NCI-H1417 (cell line): ENCODE measurements around the gene ENDOU.

Experiments used
- DNase-seq, 3 experiments: peaks; one replicate each; lab custom pipeline; 2025; lab: John Stamatoyannopoulos, UW

Gene ENDOU

DNA sequence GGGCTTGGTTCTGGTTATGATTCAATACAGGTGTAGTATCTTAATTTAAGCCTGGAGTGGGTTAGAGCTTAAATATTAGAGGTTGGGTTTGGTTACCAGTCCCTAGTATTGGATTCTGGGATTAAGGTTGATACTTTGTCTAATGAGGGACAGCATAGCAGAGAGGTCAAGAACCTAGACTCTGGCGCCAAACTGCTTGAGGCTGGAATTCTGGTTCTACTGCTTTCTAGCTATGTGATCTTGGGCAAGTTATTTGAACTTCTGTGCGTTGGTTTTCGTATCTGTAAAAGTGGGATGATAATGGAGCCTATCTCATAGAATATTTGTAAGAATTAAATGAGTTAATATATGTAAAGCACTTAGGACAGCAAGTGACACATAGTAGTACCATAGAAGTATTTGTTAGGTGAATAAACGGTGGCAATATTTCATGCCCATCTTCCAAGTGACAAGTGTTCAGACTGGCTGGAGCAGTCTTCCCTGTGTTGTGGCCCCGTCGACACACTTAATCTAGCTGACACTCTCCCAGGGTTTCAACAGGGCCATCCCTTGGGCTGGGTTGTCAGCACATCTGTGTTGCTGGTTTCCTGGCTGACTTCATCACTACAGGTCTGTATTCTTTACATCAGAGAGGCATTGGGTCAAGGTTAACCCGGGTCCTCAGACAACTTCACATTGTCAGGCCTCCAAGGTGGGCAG, 3.0 kb downstream of the ENDOU start:
- no peak for DNase-seq

DNA sequence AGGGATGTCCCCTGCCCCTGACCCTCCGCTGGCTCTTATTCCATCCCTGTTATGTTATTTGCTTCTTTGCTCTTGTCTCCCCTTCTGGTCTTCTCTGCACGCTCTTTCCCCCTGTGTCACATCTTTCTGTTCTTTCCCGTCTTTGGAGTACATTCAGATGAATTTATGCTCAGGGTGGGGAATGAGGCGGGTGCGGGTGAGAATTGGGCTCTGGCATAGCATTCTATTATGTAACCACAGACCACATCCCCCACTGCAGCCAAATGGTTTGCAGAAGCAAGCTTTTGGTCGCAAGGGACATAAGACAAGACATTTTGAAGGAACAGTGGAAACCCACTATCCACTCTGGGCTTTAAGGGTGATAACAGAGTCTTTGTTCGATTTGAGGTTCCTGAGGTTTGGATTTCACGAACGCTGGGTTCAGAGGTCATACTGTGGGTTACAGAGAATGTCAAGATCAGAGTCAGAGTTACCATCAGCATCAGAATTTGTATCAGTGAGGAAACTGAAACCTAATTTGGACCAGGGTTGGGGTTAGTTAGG, 3.8 kb downstream of the ENDOU start:
- DNase-seq: no peak

DNA sequence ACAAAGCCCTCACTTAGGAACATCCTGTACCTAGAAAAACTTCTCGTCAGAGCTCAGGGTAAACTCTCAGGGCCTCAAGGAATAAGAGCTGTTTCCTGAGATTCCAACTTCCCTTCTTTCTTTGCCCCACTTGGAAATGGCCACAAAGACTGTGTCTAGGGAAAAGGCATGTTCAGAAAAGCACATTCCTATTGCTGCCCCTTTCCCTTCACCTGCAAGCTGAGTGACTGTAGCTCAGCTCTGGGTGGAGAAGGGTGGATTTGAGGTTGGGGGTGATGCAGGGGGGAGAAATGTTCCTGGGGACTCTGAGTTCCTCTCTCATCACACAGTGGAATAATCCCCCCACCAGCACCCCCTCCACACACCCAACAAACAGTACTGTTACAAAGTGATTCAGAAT, 6.8 kb downstream of the ENDOU start:
- DNase-seq: no peak

DNA sequence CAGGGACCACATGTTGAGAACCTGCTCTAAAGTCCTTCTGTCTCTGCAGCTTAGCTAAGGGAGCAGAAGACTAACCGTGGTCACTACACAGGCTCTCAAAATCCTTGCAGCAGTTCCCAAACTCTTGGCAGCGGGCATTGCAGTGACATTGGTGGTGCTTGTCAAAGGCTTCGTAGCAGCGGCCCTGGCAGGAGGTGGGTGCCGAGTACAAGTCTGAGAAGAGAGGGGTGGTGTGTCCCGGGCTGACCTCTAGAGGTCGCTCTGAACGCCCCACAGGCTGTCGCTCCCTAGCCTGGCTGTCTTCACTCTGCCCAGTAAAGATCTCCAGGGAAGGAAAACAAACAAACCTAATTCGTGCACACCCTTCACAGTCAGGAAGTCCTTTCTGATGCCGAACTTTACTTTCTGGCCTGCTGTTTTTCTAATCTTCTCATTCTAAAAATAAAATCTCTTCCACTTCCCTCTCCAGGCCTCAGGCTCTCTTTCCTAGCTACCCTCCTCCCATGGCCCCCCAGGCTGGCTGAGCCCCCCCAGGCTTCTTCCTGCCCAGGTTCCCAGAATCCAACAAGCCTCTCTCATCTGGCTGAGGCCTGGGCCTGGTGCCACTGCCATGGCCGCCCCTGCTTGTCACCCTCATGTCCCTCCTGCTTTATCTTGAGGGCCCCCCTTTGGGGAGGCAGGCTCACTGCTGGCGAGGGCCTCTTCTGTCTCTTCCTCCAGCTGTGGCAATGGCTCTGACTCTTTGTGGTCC, 7.7 kb downstream of the ENDOU start:
- DNase-seq: peak; percentile 21 to 79 (median 51)

DNA sequence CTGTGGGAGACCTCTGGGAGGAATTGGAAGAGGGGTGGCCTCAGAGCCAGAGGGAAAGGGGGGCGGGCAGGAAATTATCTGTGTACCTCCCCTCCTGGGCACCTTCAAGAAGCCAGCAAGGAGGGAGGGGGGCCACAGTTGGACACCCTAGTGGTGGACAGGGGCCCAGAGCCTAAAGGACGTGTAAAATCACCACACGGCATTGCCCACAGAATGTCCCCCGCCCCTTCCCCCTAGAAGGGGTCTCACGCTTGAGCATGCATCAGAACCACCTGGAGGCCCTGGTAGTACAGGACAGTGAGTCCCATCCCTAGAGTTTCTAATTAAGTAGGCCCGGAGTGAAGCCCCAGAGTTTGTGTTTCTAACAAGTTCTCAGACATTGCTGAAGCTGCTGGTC, 8.2 kb downstream of the ENDOU start:
- DNase-seq: no peak

DNA sequence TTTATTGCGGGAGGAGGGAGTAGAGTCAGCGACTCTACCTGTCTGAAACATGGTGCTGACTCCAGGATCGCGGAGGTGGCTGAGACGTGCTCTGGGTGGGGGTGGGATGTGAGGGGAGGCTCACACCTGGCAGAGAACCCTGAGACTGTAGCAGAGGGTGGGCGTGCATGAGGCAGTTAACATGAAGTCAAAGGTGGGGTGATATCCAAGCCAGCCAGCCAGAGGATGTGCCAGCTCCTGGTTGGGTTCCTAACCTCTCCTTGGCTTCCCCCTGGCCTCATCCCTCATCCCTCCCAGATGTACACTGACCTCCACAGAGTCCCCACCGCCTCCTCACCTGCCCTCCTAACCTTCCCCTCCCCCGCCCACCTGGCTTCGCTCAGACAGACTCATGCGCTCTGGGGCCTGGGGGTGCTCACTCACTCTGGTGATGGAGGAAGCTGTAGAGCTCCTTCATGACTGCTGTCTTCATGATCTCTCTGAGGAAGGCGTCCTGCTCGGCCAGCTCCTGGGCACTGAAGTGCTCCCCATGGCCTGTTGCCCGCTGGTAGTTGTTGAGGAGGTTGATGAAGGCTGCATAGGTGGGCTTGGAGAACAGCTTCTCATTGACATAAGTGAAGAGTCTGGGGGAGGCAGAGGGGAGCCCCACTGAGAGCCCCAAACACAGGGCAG, 9.3 kb downstream of the ENDOU start:
- no peak for DNase-seq

DNA sequence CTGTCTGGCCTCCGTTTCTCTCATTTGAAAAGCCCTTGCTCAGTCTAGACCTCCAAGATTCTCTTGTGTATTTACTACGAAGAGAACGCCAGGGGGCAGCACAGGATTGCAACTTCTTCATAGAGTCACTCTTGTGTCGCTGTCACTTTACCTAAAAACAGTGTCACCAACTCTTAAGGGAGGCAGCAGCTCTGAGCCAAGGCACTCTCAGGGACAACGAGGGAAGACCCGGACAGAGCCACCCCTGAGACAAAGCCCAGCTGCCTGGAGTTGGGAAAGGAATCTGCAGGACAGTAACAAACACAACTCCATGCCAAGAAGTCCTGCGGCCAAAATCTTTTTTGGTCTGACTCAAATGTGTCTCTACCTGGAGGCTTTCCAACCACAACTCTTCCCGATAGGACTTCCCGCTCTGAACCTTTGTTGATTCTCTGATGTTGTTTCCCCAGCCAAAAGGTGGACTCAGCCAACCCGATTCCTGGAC, 9.9 kb downstream of the ENDOU start:
- DNase-seq: peak; percentile 66 to 93 (median 84)

DNA sequence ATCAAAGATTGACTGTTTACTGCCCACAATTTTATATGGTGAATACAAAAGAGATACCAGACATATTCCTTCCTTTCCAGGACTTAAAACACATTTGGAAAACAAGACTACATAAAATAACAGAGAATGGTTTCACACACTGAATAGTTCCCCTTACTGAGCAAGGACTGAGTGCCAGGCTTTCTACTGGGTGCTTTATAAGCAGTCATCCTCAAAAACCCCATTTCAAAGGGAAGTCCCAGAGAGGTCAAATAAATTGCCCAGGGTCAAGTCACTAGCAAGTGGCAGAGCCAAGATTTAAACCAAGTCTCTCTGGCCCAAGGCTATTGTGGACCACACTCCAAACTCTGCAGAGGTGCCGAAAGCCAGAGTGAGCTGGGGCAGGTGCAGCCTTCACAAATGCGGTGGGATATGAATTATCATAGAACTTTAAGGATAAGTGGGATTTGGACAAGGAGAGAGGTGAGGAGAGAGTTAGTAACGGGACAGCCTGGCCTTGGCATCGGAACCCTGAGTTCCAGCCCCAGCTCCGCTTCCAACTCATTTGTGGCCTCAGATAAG, 10.4 kb downstream of the ENDOU start:
- DNase-seq: no peak

DNA sequence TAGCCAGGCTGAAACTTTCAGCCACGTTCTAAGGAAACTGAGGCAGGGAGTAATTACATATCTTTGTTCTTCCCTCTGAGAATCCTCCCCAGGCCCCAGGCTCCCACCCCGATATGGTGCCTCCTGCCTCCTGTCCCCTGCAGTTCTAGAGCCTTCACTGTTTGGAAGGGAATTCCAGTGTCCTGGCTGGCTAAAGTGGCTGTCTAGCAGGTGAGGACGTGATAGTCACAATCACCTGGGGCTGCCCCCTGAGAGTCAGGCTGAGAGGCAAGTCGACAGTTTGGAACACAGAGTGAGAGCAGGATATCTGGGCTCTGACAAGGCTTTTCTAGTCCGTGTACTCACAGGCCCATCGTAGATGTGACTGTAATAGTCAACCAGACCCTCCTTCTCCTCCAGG, 13.1 kb downstream of the ENDOU start:
- DNase-seq: no peak

DNA sequence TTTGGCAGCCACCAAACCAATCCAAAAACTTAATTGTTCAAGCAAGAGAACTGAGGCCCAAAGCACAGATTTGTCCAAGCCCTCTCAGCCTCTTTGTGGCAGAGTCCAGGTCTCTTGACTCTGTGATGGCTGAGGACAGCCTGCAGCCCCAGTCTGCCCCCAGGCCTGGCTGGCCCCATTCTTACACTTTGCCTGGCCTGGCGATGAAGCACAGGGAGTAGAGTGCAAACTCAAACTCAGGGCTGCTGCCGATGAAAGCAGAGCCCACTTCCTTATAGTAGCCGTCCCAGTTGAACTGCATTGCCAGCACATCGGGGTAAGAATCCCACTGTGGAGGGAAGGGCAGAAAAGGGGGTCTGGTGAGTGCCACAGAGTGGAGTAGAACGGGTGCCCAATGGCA, 13.8 kb downstream of the ENDOU start:
- no peak for DNase-seq

DNA sequence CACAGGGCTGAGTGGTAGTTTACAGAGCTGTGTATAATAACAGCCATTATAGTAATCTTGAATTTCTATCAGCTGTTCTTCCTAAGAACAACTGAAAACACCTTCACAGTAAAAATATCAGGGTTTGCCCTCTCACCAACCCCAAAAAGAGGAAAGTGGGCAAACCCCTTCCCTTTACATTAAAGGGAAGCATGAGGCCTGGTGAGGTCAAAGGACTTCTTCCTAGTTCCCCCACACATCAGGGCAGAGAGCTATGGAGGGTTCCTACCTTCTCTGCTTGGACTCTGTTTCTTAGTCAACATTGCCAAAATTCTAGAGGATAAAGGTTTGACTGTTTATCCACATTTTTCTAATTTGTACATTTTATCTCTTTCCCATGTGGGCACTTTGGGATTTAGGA, 15.0 kb downstream of the ENDOU start:
- no peak for DNase-seq

DNA sequence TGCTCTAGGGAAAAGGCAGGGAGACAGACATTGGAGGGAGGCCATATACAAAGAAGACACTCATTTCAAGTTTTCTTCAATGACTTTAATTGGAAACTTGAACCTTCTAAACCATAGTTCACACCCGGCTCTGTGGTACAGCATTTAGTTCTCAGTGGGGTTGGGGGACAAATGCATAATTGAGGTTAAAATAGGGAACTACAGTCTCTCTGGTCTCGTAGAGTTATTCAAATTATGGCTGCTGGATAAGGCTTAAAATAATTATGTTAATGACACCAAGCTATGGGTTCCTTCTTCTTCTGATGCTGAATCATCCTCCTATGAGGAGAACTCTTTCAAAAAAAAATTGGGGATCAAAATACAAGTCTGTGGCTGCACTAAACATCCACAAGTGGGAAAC, 15.6 kb downstream of the ENDOU start:
- DNase-seq: no peak

DNA sequence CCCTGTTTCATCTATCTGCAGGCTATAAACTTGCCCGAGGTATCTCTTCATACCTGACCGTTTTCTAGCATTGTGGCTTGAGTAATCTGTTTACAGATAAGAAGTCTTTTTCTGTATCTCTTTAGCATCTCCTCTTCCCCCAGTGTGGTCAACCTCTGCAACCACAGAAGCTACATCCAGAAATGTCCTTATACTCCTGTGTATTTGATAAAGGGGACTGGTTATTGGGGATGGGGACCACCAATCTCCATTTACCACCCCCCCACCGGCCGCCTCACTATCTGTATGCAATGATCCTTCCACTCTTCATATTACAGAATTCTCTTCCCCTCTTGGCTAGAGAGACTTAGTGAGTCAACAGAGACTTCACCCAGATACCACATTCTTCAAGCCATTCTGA, 16.1 kb downstream of the ENDOU start:
- DNase-seq: no peak

DNA sequence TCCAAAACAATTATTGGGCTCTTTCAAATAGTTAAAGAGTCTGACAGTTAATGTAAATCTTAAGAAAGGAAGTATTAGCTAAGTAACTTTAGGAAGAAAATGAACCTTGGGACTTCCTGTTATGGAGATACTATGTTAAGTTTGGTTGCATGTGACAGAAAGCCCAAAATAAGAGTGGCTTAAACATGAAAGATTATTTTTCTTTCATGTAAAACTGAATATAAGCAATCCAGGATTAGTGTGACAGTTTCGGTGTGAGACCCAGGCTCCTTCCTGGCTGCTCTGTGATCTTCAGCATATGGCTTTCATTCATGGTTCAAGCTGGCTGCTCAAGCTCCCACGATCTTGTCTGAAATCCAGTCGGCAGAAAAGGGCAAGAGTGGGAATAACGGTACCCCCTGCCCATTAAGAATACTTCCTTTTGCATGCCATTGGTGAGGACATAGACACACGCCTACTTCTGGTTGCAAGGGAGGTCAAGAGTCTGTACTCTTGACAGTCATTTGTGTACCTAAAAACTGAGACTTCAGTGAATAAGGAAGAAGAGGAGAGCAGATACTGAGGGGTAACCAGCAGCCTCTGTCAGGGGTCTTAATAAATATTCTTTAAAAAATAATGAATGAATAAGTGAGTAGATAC, 17.3 kb downstream of the ENDOU start:
- DNase-seq: no peak

DNA sequence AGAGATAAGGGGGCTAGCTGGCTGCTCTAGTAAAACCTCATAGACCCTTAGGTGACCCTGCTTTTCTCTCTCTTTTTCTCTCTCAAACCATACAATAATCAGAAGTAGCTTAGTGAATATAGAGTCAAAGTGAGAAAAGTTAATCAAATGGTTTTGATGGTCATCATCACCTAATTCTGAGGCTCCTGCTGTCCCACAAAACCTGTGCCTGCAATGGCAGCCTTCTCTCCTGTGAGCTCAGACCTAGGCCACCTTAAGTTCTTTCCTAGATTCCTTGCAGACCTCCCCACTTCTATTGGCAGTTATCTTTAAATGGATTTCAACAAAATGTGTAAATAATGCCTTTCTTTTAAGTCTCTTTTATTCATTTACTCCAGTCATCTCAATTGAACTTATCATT, 17.9 kb downstream of the ENDOU start:
- no peak for DNase-seq

DNA sequence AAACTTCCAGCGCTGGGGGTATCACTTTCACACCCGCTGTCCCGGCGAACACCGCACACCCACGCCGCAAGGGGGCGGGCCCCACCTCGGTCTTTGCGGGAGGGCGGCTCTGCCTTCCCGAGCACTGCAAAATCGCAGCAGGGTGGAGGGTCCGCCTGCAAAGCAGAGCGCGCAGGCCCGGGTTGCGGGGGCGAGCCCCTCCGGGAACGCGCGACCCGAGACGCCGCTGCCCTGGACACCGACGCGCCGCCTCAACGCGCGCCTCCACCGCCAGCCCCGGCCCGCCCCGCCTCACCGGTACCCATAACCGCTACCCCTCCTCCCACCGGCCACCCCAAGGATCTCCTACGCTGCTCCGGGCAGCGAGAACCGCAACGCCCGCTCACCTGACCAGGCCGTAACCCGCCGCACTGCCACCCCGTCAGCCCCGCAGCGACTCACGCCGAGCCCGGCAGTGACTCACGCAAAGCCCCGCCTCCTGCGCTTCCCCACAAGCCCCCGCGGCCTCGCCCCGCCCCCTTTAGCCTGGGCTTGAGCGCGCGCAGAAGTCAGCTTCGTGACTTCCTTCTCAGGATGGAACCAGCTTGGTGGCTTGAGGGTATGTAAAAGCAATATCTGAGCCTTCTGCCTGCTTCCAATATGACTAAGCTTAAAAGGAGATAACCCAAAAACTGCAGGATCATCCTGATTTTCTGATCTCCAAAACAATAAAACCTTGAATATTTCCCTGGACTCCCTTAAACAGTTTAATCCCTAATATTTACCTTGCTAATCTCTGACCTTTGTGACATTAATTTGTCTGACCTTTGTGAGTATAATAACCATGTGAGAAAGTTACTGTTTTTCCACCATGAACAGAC, 19.5 kb downstream of the ENDOU start, which contains the start of gene RPAP3:
Gene RPAP3 (minus strand): TSS at position 465 of the 860 bp plus-strand sequence. CDS start 3,190 bp downstream, outside the sequence.
- peak; percentile 95 to 97 (median 97) for DNase-seq

DNA sequence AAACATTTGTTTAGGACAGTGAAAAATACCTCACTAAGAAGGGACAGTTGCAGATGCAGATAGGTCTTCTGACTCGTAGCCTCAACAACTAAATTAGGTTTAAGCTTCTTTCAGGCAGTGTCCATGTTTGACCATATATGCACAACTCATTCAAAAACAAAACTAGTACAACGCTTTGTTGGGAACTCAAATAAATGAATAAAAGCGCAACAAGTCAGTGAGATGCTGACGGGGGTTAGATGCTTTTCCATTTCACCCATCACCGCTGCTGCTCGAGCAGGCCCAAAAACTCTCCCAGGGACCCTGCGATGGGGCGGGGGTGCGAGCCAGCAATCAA, 20.1 kb downstream of the ENDOU start:
- DNase-seq: no peak

DNA sequence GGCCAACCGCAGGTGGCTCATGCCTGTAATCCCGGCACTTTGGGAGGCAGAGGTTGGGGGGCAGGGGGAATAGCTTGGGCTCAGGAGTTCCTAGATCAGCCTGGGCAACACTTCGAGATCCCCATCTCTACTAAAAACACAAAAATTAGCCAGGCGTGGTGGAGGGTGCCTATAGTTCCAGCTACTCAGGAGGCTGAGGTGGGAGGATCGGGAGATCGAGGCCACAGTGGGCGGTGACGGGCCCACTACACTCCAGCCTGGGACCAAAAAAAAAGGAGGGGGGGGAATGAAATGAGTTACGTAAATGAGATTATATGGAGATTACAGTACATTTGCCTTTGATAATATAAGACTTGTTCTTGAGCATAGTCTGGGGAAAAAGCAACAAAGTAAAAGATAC, 20.6 kb downstream of the ENDOU start:
- no peak for DNase-seq

DNA sequence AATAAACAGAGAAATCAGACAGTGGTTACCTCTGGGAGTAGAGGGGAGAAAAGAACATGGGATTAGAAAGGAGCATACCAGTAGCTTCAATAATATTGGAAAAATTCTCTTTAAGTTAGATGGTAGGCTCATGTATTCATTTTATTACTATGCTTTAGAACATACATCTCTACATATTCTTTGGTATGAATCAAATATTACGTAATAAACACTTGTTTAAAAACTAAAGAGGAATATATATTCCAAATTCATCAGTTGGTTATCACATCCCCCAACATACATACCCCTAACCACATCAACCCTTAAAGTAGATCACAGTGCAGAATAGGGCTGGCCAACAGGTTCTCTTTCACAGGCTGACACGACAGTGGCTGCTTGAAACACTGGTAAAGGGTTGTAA, 25.0 kb downstream of the ENDOU start:
- DNase-seq: no peak

DNA sequence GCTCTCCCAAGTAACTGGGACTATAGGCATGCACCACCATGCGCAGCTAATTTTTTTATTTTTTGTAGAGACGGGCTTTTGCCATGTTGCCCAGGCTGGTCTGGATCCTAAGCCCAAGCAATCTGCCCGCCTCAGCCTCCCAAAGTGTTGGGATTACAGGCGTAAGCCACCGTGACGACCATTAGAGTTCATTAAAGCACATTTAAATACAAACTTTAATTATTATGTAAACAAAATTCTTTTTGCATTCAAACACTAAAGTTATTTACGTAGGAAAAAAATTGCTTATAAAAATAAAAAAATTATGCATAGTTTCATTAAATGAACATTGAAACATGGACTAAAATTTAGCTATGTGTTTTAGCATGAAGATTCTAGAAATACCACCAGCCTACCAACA, 26.7 kb downstream of the ENDOU start:
- no peak for DNase-seq

DNA sequence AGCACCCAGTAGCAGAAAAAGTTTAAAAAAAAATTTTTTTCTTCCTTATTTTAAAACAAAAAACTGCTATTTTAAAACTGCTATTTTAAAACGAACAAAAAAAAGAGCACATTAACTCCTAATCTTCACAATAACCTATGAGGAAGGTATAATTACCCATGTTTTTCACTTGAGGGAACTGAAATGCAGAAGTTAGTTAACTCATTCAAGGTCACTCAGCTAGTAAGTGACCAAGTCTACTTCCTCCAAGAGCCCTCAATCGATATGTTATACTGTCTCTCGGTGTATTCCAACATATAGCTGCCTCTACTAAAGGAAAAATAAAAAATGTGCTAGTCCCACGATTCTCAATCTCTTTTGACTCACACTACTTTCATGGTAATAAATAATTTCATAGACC, 27.2 kb downstream of the ENDOU start:
- DNase-seq: no peak
